H1 (cell line): ENCODE results near the gene FXYD7. TPM values are rescaled to one million over a fixed set of nuclear protein-coding genes. Genes with fewer than 3 reads are reported as not detected.

ENCODE experiments used
- CHD1 ChIP-seq: IDR thresholded peaks from 2 replicates; pipeline ENCODE4 v1.6.1; 2012; ENCODE audit warnings: low read depth, low read length, improper control_type of control experiment
- polyA plus RNA-seq, 7 experiments: library from polyadenylated mRNA; depleted of rRNA in 3 of 7; stranded (reverse) in 5 of 7; unstranded in 2 of 7; fragments of >200 nt in 5 of 7; fragments of 200-250 nt in 2 of 7; gene quantifications; 1 replicate in 5 of 7; 2 replicates in 1 of 7; 4 replicates in 1 of 7; pipeline versions ENCODE4 v1.2.1 to v1.2.3, GENCODE V29; 2011 to 2013; ENCODE audit warnings: missing spikeins in 2 of 7, mixed read lengths in 2 of 7
- total RNA-seq: library from RNA; stranded (reverse); fragmentation: NEBNext Ultra II Directional; extraction: Animal tissue kit (Norgen Biotek cat#: 25700); gene quantifications from 2 replicates; pipeline ENCODE4 v1.2.1, GENCODE V29; 2021

Gene FXYD7
- total and polyA plus RNA-seq, 2 of the 8 experiments (the other 6 are each of a cell fraction or from before 2014, with no cell fraction given), result 12.1 to 14.3 TPM

- no peak for TF ChIP-seq CHD1
Measured at GRCh38 chr19:35133826-35134225, 9.2 kb upstream of the FXYD7 start (continued).
